Sigmoid colon (tissue), 7 donors: ENCODE results near the gene SELENON. TPM values are rescaled to one million over a fixed set of nuclear protein-coding genes. Genes with fewer than 3 reads are reported as not detected.

Source experiments
- DNase-seq: peaks from one replicate; pipeline ENCODE4 v3.0.0-alpha.2; 2019
- H3K27ac ChIP-seq, 4 donors: fragments of 200-600 bp; sonication (generic); one replicate each; pipeline ENCODE4 v1.5.1; 2016 to 2019; ENCODE audit warnings: mild to moderate bottlenecking in 1 of 4
- H3K27me3 ChIP-seq, 3 donors: fragments of 200-600 bp; sonication (generic); one replicate each; pipeline ENCODE4 v1.5.1; 2019; ENCODE audit warnings: mild to moderate bottlenecking in 1 of 3
- H3K36me3 ChIP-seq, 4 donors: fragments of 200-600 bp; sonication (generic); one replicate each; pipeline ENCODE4 v1.5.1; 2016 to 2019
- H3K4me1 ChIP-seq, 4 donors: fragments of 200-600 bp; sonication (generic); one replicate each; pipeline ENCODE4 v1.5.1; 2017 to 2019
- H3K4me3 ChIP-seq, 4 donors: fragments of 200-600 bp; sonication (generic); one replicate each; pipeline ENCODE4 v1.5.1; 2017 to 2019; ENCODE audit warnings: mild to moderate bottlenecking in 2 of 4, moderate library complexity in 1 of 4
- H3K9me3 ChIP-seq, 4 donors: fragments of 200-600 bp in 3 of 4; sonication (generic) in 3 of 4; one replicate each; pipeline versions ENCODE4 v1.5.1 to v1.6.1; 2013 to 2019
- EP300 ChIP-seq, 4 donors: sonication (generic); formaldehyde crosslinking; IDR thresholded peaks; one replicate each; pipeline ENCODE4 v1.6.1; 2017; ENCODE audit warnings: antibody characterized with exemption in 4 of 4
- POLR2A ChIP-seq, 2 donors: fragments of 450-650 bp; IDR thresholded peaks; one replicate each; pipeline ENCODE4 v1.6.1; 2016; ENCODE audit warnings: antibody characterized with exemption in 2 of 2, mild to moderate bottlenecking in 2 of 2, moderate library complexity in 2 of 2
- POLR2AphosphoS5 ChIP-seq, 4 donors: sonication (generic); formaldehyde crosslinking; IDR thresholded peaks; one replicate each; pipeline ENCODE4 v1.6.1; 2017; ENCODE audit warnings: antibody characterized with exemption in 4 of 4
- WGBS, 2 donors: extraction: QIAGEN DNeasy Blood & Tissue Kit; methylation state at CpG; one replicate each; pipeline ENCODE4 v1.1.7; 2013; 5-methylcytosine and 5-hydroxymethylcytosine counted together
- intact Hi-C: fragments of 100-400 bp; cut with DNase I; formaldehyde crosslinking; loops from one replicate; pipeline ENCODE4 v1.15.1; 2023
- polyA plus RNA-seq, 3 donors: library from polyadenylated mRNA; stranded (reverse); fragments of 200-250 nt; gene quantifications; one replicate each; pipeline ENCODE4 v1.2.3, GENCODE V29; 2013
- total RNA-seq, 4 donors: library from RNA; depleted of rRNA; stranded (reverse); fragments of >200 nt; gene quantifications; one replicate each; pipeline ENCODE4 v1.1.0, GENCODE V29; 2016
- TF ChIP-seq, protein P1 (sequence below), 4 experiments: fragments of 450-650 bp in 3 of 4; fragments of 200-600 bp in 1 of 4; IDR thresholded peaks; one replicate each; pipeline ENCODE4 v1.5.1; 2016 to 2019; ENCODE audit warnings: antibody characterized with exemption in 4 of 4, mild to moderate bottlenecking in 3 of 4, moderate library complexity in 2 of 4
- donor health status: healthy with polysubstance abuse.
- donor health status: Bipolar disorder and iron deficiency.
- donor health status: healthy.

The SELENON gene
- total and polyA plus RNA-seq, 7 donors: 4.6 to 37.4 (median 15.7) TPM

DNA sequence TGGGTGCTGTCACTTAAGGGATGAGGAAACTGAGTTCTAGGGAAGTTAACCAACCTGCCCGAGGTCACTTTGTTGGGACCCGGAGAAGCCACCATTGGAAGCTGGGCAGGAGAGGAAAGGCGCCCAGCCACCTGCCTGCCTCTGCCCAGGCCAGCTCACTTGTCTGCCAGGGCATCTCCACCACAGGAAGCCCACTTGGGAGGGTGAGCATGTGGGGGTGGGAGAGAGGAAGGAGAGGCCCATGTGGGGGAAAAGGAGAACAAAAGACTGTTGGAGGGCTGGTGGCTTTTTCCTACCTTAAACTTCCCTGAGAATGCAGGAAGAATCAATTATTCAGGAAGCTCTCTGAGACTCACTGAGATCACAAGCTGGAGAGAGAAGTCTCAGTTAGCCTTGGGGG, 43.8 kb upstream of the SELENON start:
- 52 to 84% methylated on average over 3 of the region's 3 CpGs for WGBS, 2 donors

DNA sequence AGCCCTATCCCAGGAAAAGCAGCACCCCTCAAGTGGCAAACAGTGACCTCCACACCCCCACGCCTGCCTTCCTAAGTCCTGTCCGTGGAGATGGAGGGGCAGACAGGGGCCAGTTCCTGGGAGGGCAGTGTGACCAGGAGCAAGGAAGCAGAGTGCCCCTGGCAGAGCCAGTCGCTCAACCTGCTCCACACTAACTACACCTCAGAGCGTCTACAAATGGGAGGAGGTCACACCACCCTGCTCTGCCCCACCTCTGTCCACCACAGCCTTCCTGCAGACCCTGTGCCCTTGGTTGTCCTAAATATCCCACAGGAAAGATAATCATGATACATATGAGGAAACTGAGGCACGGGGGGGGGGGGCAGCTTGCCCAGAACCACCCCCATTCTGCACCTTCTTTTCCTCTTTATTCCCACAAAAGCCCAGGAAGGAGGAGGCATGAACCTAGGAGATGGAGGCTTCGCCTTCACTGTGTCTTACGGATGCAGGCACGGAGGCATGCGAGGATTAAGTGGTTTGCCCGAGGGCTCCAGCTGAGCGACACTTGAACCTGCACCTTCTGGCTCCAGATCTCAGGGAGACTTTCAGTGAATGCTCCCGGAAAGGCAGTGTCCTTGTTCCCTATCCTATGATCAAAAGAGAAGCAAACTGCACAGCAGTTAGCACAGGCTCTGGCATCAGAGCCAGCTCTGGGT, 42.7 kb upstream of the SELENON start:
- peaks cover 0 to 24% (median 0%) of the 10 kb centered on the region in 4 donors for H3K36me3 ChIP-seq
- WGBS, 2 donors: 70 to 86% methylated on average over 12 of the region's 12 CpGs
- no peak overlapping the region for H3K4me3 ChIP-seq
- H3K27me3 ChIP-seq: no peaks in the 10 kb centered on the region
- TF ChIP-seq EP300 (IDR thresholded peaks at IDR 0.05): no peak
- TF ChIP-seq POLR2AphosphoS5 (IDR thresholded peaks at IDR 0.05): no peak
- TF ChIP-seq POLR2A (IDR thresholded peaks at IDR 0.05): no peak
- TF ChIP-seq, protein P1, sequence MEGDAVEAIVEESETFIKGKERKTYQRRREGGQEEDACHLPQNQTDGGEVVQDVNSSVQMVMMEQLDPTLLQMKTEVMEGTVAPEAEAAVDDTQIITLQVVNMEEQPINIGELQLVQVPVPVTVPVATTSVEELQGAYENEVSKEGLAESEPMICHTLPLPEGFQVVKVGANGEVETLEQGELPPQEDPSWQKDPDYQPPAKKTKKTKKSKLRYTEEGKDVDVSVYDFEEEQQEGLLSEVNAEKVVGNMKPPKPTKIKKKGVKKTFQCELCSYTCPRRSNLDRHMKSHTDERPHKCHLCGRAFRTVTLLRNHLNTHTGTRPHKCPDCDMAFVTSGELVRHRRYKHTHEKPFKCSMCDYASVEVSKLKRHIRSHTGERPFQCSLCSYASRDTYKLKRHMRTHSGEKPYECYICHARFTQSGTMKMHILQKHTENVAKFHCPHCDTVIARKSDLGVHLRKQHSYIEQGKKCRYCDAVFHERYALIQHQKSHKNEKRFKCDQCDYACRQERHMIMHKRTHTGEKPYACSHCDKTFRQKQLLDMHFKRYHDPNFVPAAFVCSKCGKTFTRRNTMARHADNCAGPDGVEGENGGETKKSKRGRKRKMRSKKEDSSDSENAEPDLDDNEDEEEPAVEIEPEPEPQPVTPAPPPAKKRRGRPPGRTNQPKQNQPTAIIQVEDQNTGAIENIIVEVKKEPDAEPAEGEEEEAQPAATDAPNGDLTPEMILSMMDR (IDR thresholded peaks at IDR 0.05): no peak
- no peak for DNase-seq
- H3K9me3 ChIP-seq: no peaks in the 10 kb centered on the region
- intact Hi-C loops: no loop called here
- H3K4me1 ChIP-seq: peaks cover 0 to 20% (median 15%) of the 10 kb centered on the region in 4 donors
- no peak overlapping the region for H3K27ac ChIP-seq

More for the DNA sequence above, 43.8 kb upstream of the SELENON start:
- intact Hi-C loops: no loop called here
- Histone ChIP-seq H3K9me3 (no peaks in the 10 kb centered on the region), H3K4me3 (no peak overlapping the region), H3K36me3 (peaks cover 0 to 28% (median 0%) of the 10 kb centered on the region in 4 donors), H3K27ac (no peak overlapping the region), H3K4me1 (peaks cover 0 to 20% (median 15%) of the 10 kb centered on the region in 4 donors), H3K27me3 (no peaks in the 10 kb centered on the region)
- TF ChIP-seq, protein P1 (IDR thresholded peaks at IDR 0.05): no peak
- TF ChIP-seq POLR2A (IDR thresholded peaks at IDR 0.05) (no peak), POLR2AphosphoS5 (IDR thresholded peaks at IDR 0.05) (no peak), EP300 (IDR thresholded peaks at IDR 0.05) (no peak)
- no peak for DNase-seq

DNA sequence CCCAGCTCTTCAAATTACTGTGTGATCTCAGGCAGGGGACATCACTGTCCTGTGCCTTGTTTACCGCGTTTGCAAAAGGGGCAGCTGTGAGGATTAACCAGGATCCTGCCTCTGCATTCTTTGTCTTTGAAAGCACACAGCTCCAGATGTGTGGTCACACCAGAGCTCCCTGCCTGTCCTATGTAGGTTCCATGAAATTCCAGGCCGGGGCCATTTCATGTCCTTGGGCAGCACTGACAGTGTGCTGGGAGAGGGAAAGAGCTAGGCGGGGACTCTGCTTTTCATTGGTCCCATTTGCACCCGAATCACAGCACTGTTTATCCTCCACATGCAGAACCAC, 42.2 kb upstream of the SELENON start:
- peaks cover 0 to 24% (median 0%) of the 10 kb centered on the region in 4 donors for H3K36me3 ChIP-seq
- H3K4me3 ChIP-seq: no peak overlapping the region
- no peaks in the 10 kb centered on the region for H3K9me3 ChIP-seq
- no peaks in the 10 kb centered on the region for H3K27me3 ChIP-seq
- TF ChIP-seq POLR2A (IDR thresholded peaks at IDR 0.05): no peak
- TF ChIP-seq EP300 (IDR thresholded peaks at IDR 0.05): no peak
- TF ChIP-seq POLR2AphosphoS5 (IDR thresholded peaks at IDR 0.05): no peak
- TF ChIP-seq, protein P1 (IDR thresholded peaks at IDR 0.05): no peak
- intact Hi-C loops: no loop called here
- peaks cover 0 to 20% (median 15%) of the 10 kb centered on the region in 4 donors for H3K4me1 ChIP-seq
- 60 to 76% methylated on average over 5 of the region's 5 CpGs for WGBS, 2 donors
- no peak for DNase-seq
- H3K27ac ChIP-seq: no peak overlapping the region

DNA sequence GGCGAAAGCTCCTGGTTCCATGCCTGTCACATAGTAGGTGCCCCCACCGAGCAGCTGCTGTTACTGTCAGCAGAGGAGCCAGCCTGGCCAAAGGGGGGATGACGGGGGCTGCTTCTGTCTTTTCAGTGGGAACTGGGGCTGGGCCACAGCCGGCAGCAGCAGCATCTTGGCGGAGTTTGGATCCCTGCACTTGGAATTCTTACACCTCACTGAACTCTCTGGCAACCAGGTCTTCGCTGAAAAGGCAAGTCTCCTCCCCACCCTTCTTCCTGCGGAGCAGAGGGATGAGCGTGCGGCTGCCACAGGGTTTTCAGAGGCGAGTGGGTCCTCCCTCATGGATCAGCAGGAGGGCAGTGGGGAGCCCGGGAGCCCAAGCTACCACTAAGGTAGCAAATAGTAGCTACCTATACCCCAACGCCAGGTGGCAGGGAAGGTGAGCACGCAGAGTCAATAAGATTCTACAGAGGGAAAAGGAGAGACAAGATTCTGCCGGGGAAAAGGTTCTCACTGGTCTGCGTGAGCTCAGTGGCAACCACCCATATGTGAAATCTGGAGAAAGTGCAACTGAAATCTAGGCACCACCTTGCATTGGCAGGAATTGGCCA, 41.4 kb upstream of the SELENON start:
- 64 to 85% methylated on average over 15 of the region's 15 CpGs for WGBS, 2 donors
- peaks cover 0 to 25% (median 0%) of the 10 kb centered on the region in 4 donors for H3K36me3 ChIP-seq
- peaks cover 0 to 18% (median 14%) of the 10 kb centered on the region in 4 donors for H3K4me1 ChIP-seq
- intact Hi-C loops: no loop called here
- H3K4me3 ChIP-seq: no peak overlapping the region
- H3K9me3 ChIP-seq: no peaks in the 10 kb centered on the region
- no peak for DNase-seq
- TF ChIP-seq POLR2AphosphoS5 (IDR thresholded peaks at IDR 0.05) (no peak), EP300 (IDR thresholded peaks at IDR 0.05) (no peak), POLR2A (IDR thresholded peaks at IDR 0.05) (no peak)
- TF ChIP-seq, protein P1 (IDR thresholded peaks at IDR 0.05): no peak
- no peaks in the 10 kb centered on the region for H3K27me3 ChIP-seq
- no peak overlapping the region for H3K27ac ChIP-seq
